Brain pericyte (primary cell): ENCODE measurements around the gene SH3BGRL2.

Source experiments
- DNase-seq: peaks from one replicate; pipeline ENCODE4 v3.0.0-alpha.2; 2012; ENCODE audit warnings: low read depth, low spot score

Gene SH3BGRL2

DNA sequence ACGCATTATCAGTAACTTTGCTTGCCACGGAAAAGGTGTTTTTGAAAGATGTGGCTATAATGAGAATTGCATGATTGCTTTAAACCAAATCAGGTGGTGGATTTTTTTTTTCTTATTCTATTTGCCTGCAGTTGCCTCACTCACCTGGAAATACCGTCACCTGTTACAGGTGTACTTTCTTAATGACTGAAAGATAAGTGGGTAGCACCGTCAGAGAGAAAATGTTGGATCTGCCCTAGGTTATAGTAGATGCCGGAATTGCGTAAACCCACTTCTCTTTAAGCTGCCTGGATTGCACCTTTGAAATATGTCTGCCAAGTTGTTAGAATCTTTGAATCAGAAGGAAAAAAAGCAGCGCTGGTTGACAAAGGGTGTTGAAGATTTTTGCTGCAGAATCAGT is 68.5 kb downstream of the SH3BGRL2 start:
- DNase-seq: no peak

DNA sequence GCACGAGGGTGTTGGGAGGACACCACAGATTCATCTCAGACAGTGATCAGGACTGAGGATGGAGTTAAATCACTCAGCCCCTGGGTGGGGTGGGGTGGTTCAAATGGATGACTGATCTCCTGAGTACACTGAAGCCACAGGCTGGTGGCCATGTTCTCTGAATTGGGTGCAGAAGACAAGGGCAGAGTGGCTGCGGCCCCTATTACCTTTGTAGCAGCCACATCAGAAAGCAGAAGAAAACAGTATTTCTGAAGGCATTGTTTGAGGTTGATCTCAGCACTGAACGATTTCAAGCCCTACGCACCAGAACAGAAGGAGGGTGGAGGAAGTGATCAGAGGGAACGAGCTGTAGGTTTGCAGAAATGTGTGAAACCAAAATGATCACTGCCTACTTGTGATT is 71.6 kb downstream of the SH3BGRL2 start:
- no peak for DNase-seq

DNA sequence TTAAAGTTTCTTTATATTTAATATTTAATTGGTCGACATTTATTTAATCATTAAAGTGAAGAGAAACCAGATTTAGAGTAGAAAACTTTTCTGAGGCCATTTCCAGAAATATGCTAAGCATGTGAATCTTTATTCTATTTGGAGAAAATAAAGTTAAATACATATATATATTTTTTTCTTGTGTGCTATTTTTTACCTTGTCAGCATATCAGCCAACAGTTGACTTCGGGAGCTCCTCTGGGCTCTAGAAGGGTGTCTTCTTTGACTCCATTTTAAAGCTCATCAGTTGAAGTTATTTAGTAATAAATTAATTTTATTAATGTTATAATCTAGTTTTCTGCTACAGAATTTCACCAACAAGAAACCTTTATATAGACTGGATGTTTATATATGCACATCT is 73.1 kb downstream of the SH3BGRL2 start:
- no peak for DNase-seq

DNA sequence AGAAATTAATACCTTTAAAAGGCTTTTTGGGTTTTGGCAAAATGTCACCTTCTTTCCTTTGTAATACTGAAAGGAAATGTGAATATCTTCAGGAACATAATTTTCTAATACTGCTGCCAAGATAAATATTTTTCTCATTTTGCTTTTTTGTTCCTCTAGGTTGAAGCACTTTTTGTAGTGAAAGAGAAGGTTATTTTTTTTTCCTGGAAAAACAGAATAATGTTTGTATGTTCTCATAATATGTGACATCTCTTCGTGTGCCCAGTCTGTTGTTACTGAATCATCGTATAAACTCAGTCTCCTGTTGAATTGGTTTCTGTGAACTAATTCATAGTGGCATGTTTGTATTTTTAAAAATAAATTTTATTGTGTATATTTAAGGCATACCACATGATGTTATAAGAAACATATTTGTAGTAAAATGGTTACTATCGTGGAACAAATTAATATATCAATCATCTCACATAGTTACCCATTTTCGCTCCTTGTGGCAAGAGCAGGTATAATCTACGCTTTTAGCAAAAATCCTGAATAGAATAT is 74.4 kb downstream of the SH3BGRL2 start:
- peak; percentile 30 for DNase-seq

DNA sequence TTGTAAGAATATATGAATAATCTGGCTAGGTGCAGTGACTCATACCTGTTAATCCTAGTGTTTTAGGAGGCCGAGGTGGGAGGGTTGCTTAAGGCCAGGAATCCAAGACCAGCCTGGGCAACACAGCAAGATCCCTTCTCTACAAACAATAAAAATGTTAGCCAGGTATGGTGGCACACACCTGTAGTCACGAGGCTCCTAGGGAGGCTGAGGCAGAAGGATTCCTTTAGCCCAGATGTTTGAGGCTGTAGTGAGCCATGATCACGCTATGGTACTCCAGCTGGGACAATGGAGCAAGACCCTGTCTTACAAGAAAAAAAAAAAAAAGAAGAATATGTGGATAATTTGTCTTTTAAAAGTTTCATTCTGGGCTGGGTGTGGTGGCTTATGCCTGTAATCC is 75.4 kb downstream of the SH3BGRL2 start:
- DNase-seq: no peak

DNA sequence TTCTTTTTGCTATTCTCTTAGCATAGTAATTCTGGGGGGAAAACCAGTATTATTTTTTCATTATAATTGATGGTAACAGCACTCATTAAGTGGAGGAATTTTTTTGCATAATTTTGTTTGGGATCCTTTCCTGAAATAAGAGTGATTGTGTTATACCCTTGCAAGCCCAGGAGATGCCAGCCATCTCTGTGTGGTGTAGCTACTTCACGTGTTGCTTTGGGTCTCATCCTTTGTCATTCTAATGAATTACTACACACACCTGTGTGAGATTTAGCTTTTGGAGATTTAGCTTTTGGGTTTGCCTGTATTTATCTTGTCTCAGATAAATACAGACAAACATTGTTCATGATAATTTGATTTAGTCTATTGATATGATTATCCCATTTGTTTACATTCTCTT is 76.5 kb downstream of the SH3BGRL2 start:
- no peak for DNase-seq

DNA sequence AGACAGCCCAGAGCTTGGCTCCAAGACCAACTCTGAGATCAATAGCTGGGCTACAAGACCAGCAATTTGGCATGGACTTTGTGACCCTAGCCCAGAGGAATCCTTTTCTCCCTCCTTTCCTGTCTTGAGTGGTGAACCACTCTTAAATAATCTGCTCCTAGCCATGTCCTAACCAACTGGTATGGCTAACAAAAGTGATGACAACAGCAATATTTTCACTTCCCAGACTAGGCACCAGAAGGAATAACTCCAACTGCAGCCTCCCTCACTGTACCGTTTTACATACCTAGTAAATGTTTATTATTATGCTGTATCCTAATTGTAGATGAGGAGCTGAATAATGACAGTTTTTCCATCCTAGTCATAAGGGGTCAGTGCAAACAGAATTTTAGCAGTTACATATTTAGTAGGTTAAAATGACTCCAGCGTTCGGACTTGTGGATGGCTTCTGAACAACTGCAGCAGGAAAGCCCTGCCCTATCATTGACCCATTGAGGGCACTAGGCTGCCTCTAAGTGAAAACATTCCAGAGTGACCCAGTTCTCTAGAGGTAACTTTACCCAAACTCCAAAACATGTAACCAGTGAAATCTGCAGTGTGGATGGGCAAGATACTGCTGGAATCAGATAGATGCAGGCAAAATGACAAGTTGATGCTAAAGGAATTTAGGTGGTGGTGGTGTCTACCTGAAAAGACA is 77.1 kb downstream of the SH3BGRL2 start:
- DNase-seq: no peak

DNA sequence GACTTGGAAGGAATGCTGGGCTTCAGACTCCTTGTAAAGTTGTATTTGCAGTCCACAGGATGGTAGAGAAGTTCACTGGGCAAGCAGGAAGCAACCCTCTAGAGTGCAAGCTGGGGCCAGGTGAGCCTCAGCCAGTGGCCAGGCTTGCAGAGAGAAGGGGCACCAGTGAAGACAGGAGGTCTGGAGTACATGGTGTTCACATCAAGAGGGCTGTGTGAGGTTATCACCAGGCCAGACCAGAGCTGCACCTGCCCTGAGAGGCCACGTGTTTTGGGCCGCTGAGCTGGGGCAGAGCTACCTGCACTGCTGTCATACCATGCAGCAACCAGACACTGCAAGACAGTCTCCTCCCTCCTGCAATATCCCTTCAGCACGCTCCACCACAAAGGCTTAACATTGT is 79.0 kb downstream of the SH3BGRL2 start:
- DNase-seq: no peak

DNA sequence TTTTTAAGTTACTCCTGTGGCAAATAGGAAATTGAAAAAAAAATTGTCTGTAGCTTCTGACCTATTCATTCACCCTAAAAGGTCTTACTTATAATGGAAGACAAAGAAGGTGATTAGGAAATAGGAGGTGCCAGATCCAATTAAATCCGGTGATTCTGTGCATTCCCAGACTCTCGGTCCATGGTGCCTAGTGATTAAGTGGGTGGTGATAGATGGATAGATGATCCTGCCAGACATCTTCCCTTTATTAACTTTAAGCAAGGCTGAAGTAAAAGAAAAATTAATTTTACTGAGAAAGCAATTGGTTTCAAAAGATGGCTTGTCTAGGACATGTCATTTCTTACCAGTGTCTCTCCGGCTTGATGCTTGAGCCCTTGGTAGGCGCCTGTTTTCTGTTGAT is 80.0 kb downstream of the SH3BGRL2 start:
- no peak for DNase-seq

DNA sequence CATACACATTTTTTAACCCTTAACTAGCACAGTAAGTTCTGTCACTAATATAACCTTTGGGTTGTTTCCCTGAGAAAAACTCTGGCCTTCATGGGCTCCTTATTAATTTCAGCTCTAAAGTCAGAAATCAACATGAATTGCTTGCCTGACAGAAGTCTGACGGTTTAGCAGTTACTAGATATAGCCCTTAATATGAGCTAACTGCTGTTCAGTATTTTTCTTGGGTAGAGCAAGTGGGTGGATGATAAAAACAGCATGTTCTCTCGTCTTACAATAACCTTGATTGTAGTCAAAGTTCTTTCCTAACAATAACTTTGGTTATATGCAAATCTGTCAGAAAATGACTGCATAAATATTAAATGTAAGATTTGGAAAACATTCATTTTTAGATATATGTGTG is 81.0 kb downstream of the SH3BGRL2 start:
- no peak for DNase-seq

DNA sequence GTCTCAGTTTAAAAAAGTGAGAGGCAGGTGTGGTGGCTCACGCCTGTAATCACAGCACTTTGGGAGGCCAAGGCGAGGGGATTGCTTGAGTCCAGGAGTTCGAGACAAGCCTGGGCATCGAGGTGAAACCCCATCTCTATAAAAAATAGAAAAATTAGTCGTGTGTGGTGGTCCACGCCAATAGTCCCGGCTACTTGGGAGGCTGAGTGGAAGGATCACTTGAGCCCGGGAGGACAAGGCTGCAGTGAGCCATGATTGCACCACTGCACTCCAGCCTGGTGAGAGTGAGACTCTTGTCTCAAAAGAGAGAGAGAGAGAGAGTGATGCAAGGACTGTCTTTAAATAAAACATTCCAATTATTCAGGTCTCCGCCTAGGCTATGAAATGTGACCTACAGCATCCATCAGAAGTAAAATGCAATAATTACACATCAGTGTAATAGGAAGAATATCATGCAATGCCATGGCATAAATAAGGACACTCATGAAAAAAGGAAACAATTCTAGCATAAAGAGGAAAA is 81.5 kb downstream of the SH3BGRL2 start:
- no peak for DNase-seq

DNA sequence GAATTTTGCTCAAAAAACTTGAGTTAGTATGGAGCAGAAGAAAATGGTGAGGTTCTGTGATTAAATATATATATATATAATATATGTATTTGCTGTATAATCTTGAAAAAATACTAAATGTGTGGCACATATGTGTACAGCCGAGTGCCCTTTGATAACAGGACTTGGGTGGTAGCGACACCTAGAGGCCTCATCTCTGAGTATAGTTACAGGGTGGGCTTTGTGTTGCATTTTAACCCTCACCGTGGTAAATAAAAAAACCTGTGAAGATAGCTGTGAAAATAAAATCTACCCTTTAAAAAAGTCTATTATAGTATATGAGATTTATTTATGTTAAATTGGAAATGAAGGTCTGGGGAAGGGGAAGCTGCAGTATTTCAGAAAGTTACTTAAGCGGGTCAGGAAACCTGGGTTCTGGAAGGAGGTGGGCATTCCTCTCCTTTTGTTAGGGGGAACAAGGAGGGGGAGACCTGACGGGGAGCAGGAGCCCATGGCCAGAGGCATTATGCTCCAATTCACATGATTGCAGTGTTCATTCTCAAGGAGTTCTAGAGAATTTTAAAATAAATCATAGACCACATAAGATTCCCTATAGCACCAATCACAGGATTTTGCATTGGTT is 82.7 kb downstream of the SH3BGRL2 start:
- no peak for DNase-seq

DNA sequence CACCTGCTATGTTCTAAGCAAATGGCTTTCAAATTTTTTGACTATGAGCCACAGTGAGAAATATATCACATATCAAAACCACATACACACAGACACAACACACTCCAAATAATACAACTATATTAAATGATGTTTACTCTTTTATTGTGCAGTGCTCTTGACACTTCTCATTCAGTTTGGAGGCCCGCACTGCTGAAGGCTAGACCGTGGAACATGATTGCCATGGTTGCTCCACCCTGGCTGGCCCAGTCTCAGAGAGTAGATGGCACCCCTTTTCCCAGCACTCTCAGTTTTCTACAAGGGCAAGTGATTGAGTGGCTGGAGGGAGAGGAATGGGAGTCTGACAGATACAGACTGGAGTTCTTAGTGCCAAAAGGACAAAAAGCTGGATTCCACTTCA is 86.9 kb downstream of the SH3BGRL2 start:
- DNase-seq: no peak

DNA sequence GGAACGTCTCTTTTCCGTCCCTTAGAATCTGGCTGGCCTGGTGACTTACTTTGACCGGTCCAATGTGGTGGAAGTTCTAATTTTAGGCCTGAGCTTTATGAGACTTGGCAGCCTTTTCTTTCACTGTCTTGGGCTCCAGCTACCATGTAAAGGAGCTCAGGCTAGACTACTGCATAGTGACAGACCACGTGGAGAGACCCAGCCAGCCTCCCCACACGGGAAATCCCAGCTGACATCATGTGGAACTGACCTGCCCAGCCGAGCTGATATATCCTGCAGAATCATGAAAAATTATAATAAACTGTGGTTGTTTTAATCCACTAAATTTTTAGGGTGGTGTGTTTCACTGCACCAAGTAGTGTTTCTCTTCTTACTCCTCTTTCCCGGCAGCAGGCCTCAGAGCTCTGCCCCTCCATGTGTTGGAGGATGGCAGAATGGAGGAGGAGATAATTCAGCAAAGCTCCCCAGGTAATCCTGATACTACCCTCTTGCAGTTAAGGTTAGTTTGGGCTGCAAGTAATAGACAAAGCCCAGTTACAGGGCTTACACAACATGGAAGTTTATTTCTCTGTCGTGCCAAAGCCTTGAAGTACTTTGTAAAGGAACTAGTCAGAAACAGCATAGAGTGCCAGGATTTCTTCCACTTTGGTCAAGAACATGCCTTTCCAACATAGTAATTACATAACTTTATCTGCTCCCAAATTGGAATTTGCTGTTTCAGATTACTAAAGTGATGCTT is 87.5 kb downstream of the SH3BGRL2 start:
- no peak for DNase-seq

DNA sequence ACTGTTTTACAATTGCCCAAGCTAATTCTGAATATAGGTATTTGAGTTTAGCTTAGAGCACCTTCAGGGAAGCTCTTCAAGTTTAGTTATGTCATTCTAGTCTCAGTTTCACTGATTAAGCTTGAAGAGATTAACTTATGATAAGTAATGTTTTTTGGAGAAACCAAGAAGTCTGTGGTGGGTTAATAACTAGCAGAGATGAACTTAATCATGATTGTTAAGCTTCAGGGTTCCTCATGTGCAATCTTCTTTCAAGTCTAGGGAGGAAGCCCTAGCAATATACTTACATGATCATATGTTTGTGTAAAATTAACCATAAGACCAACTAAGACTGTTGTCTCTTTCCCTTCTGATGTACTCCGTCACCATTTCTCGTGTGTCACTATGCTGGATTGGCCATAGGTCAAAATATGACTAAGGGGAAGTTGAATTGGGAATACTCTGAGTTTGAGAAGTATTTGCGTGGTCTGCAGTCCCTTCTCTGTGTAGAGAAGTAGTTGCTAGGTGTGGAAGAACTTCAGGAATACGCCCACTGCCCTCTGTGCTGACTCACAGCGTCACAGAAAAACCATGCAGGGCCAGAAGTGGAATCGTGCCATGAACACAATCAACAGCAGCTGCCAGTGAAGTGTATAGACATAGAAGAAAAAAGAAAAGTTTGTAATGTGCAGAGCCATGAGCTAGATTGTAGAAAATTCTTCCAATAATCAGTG is 88.3 kb downstream of the SH3BGRL2 start:
- no peak for DNase-seq

DNA sequence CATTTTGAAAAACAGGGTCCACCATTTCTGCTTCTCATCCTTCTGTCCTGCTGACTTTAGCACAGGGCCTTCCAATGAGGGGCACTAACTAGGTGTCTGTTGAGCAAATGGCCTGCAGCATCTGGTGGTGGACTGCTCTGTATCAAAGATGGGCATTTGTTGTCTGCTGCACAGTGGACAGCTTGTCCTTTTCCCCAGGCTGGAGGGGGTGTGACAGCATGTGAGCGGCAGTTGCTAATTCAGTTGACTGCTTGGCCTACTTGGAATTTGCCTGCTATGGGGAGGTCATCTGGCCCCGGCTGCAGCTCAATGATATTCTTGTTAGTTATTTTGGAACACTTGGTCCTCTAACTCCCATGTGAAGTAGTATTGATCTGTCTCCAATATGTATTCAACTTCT is 93.7 kb downstream of the SH3BGRL2 start:
- DNase-seq: no peak

DNA sequence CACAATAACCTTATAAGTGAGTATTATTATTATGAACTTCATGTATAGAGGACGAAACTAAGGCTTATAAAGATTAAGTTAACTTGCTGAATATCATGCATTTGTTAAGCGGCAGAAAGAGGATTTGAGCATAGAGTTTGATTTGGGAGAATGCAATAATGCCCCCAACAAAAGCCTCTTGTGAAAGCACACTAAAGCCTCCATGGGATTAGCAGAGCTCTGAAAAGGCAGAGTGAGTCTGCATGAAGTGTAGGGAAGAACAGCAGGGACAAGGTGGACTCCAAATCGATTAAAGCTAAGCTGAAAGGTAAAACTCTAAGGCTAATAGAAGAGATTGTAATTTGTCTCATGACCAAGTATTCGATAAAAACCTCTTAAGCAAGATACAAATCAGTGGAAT is 100.3 kb downstream of the SH3BGRL2 start:
- no peak for DNase-seq

DNA sequence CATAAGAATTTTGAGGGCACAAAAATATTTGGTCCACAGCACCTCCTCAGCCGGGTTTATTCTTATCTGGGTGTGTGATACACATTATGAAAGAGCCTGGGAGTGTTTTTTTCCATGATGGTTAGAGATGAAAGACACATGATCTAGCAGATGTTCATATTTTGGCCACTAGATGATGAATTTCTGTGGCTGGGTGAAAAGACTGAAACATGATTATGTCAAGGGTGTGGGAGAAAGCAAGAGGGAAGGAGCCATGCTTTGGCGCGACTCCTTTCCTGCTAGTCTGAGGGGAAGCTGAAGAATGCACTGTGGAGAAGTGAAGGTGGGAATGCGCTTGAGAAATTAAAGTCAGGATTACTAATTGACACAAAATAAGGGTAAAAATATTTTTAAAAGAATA is 102.3 kb downstream of the SH3BGRL2 start:
- no peak for DNase-seq

DNA sequence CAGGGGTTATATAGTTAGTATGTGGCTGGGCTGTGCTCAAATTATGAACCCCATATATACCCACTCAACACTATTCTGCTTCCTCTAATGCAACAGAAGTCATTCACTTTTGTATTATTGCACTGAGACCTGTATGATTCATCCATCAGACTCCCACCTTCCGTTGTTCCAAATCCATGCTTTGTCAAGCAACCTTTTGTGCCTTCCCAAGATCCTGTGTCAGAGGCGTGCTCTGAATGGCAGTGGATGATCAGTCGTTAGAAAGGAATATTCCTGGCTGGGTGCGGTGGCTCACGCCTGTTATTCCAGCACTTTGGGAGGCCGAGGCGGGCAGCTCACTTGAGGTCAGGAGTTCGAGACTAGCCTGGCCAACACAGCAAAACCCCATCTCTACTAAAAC is 103.2 kb downstream of the SH3BGRL2 start:
- no peak for DNase-seq

DNA sequence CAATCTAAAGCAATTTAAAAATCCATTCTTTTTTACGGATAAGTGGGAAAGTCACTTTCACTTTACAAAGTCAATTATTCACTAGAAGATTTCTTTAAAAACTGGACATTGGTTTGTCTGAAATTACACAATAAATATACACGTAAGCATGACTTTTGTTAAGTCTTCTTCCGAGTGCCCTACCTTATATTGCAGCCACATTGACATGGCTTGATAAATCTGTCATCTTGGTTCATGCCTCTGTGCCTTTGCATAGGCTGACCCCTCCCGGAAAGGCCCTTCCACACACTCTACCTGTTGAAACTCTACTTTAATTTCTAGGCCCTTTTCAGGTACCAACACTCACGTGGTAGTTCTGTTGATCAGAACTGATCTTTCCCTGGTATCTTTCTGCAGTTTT is 104.1 kb downstream of the SH3BGRL2 start:
- DNase-seq: no peak

DNA sequence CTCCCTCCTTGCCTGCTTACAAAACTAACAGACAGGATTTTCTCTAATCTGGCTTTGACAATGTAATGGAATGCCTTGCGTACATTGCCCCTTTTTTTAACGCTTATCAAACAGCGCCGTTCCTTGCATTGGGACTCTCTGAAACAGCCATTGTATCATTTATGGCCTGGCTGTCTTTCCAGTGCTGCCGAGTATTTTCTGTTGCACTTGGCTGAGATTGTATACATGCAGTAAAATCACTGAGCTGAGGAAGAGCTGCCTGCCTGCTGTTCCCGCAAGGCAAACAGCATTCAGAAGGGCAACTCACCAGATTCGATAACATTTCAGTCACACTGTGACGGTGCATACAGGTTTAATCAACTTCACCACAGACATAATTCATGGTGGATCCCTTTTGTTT is 106.0 kb downstream of the SH3BGRL2 start:
- DNase-seq: no peak

DNA sequence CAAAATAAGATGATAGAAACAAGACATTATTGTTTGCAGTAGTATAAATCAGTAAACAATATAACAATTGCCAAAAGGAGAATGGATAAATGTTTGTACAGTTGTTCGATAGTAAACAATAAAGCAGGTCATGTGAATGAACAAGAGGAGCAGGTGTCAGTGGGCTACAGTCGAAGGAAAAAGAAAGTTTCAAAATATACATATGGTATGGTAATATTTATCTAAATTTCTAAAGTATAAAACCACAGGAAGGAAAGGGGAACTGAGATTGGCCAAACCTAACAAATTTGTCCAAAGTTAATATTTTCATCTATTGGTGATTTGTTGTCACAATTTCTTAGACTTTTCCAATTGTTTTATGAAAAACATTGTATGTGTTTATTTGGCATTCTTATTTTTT is 110.9 kb downstream of the SH3BGRL2 start:
- no peak for DNase-seq
